GM21367 (cell line): ENCODE measurements around the gene BDH2.

Experiments used
- ATAC-seq: cut with Tn5 transposase; IDR thresholded peaks from one replicate; pipeline ENCODE4 v1.9.1; 2021; ENCODE audit not compliant: unreplicated experiment

The BDH2 gene

DNA sequence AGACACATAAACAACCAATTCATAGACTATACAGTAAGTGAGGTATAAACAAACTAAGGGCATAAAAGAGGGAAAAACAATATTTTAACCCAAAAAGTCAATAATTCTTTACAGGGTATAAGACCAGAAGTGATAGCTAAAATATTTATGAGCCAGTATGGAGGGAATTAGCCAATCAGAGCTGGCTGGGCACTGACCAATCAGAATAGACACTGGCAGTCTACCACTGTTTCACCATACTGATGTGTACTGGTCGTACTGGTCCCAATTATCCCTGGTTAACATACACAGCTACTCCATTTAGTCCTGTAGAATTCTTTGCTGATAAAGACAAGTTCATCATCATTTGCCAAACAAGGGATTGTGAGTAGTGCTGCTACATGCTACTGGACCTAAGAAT, 70.3 kb downstream of the BDH2 start:
- no peak for ATAC-seq
